HepG2 (cell line): Measurements from ENCODE around the gene MEGF11. TPM values are rescaled to one million over a fixed set of nuclear protein-coding genes. Genes with fewer than 3 reads are reported as not detected.

Experiments used
- ATAC-seq: fragments of 200-7000 bp; cut with Tn5 transposase; 3 replicates; pipeline ENCODE4 v1.9.1; 2020; ENCODE audit warnings: mild to moderate bottlenecking, moderate library complexity
- BruUV-seq: library from RNA; stranded (reverse); fragments of 400-500 nt; replicated peaks from 2 replicates; lab custom pipeline; 2021; lab: Mats Ljungman, UMichigan
- CTCF ChIA-PET: fragments of 300-600 bp; formaldehyde crosslinking; extraction: SDS; loops from one replicate; lab custom pipeline; 2021; ENCODE audit warnings: low total read pairs, inconsistent platforms, low intra/inter-chr PET ratio; lab: Yijun Ruan, JAX
- POLR2A ChIA-PET: fragments of 350-600 bp; sonication (Branson Sonifier 250); formaldehyde crosslinking; loops from one replicate; lab custom pipeline; 2020; ENCODE audit warnings: antibody characterized with exemption, inconsistent platforms; lab: Yijun Ruan, JAX
- DNase-seq: peaks from one replicate; pipeline ENCODE4 v3.0.0-alpha.2; 2015; ENCODE audit warnings: low spot score
- FAIRE-seq: peaks from 3 replicates; lab custom pipeline; 2011; peaks lifted over from hg19 to GRCh38; lab: Jason Lieb, UNC
- H2AFZ ChIP-seq: one replicate; pipeline ENCODE4 v1.6.1; 2011; ENCODE audit warnings: low read length, inconsistent platforms
- H3K27ac ChIP-seq: fragments of 300-600 bp; 3 replicates; pipeline ENCODE4 v1.8.0; 2011; ENCODE audit warnings: mixed run types, mild to moderate bottlenecking, mixed read lengths, low read length, inconsistent platforms; ENCODE audit not compliant: insufficient read depth; ENCODE audit errors: extremely low read length
- H3K27me3 ChIP-seq, 2 experiments: fragments of 200-600 bp in 1 of 2; 2 replicates in 1 of 2; 3 replicates in 1 of 2; pipeline versions ENCODE4 v1.6.0 to v1.8.0; 2011; ENCODE audit warnings: low read length in 2 of 2, mild to moderate bottlenecking in 2 of 2, moderate library complexity in 2 of 2, inconsistent platforms in 1 of 2; ENCODE audit not compliant: insufficient read depth in 2 of 2, control insufficient read depth in 1 of 2
- H3K36me3 ChIP-seq, 2 experiments: fragments of 200-600 bp in 1 of 2; replicated peaks in 1 of 2; 2 replicates in 1 of 2; 3 replicates in 1 of 2; pipeline versions ENCODE4 v1.5.1 to v1.8.0; 2011; ENCODE audit warnings: low read length in 2 of 2, inconsistent platforms in 1 of 2; ENCODE audit not compliant: insufficient read depth in 2 of 2, control insufficient read depth in 1 of 2
- H3K4me1 ChIP-seq: 2 replicates; pipeline ENCODE4 v1.5.1; 2012; ENCODE audit warnings: low read length, inconsistent platforms; ENCODE audit not compliant: insufficient read depth
- H3K4me2 ChIP-seq: 2 replicates; pipeline ENCODE4 v1.6.0; 2011; ENCODE audit warnings: low read depth, low read length, inconsistent platforms
- H3K4me3 ChIP-seq, 3 experiments: fragments of 200-600 bp in 1 of 3; sonication (generic), shearing (Covaris generic) in 1 of 3; replicated peaks in 1 of 3; 2 replicates each; pipeline ENCODE4 v1.5.1; 2011 to 2016; ENCODE audit warnings: low read length in 3 of 3, inconsistent platforms in 2 of 3, low read depth in 2 of 3, mild to moderate bottlenecking in 2 of 3, control low read depth in 1 of 3, mixed read lengths in 1 of 3; ENCODE audit not compliant: insufficient read depth in 1 of 3
- H3K79me2 ChIP-seq: one replicate; pipeline ENCODE4 v1.6.1; 2011; ENCODE audit warnings: low read length, inconsistent platforms; ENCODE audit not compliant: insufficient read depth
- H3K9ac ChIP-seq: 2 replicates; pipeline ENCODE4 v1.6.0; 2011; ENCODE audit warnings: mild to moderate bottlenecking, low read depth, low read length, inconsistent platforms; ENCODE audit not compliant: insufficient read depth
- H3K9me3 ChIP-seq: 2 replicates; pipeline ENCODE4 v1.5.1; 2012; ENCODE audit warnings: mild to moderate bottlenecking, low read length
- H4K20me1 ChIP-seq: 2 replicates; pipeline ENCODE4 v1.6.0; 2011; ENCODE audit warnings: inconsistent platforms, mild to moderate bottlenecking, low read length, moderate library complexity; ENCODE audit not compliant: insufficient read depth
- CC2D1A ChIP-seq: sonication (generic); formaldehyde crosslinking; IDR thresholded peaks from 2 replicates; pipeline ENCODE4 v1.8.1; 2023; ENCODE audit warnings: mild to moderate bottlenecking, missing genetic modification reagents
- CEBPZ ChIP-seq: IDR thresholded peaks from 2 replicates; pipeline ENCODE4 v1.6.1; 2012; ENCODE audit warnings: low read length, improper control_type of control experiment
- CENPX ChIP-seq: sonication (generic); formaldehyde crosslinking; IDR thresholded peaks from 2 replicates; pipeline ENCODE4 v1.9.0; 2021; ENCODE audit warnings: mild to moderate bottlenecking, missing genetic modification reagents, moderate library complexity
- CREB3 ChIP-seq: sonication (generic); formaldehyde crosslinking; IDR thresholded peaks from 2 replicates; pipeline ENCODE4 v1.5.0; 2020; ENCODE audit warnings: missing genetic modification reagents
- EHMT2 ChIP-seq: fragments of 200-600 bp; sonication (generic); IDR thresholded peaks from 2 replicates; pipeline ENCODE4 v1.7.0; 2017; ENCODE audit warnings: antibody characterized with exemption, low read depth, low read length, borderline replicate concordance
- PAF1 ChIP-seq: IDR thresholded peaks from 2 replicates; pipeline ENCODE4 v1.6.1; 2016; ENCODE audit warnings: missing genetic modification reagents, missing compliant biosample characterization
- RFXANK ChIP-seq: IDR thresholded peaks from 2 replicates; pipeline ENCODE4 v1.6.1; 2016
- TBX2 ChIP-seq: sonication (generic); formaldehyde crosslinking; IDR thresholded peaks from 2 replicates; pipeline ENCODE4 v1.5.0; 2020; ENCODE audit warnings: missing genetic modification reagents, mild to moderate bottlenecking, borderline replicate concordance
- ZFP41 ChIP-seq: sonication (generic); formaldehyde crosslinking; IDR thresholded peaks from 2 replicates; pipeline ENCODE4 v1.4.0; 2020; ENCODE audit warnings: mild to moderate bottlenecking, missing genetic modification reagents, borderline replicate concordance
- ZNF225 ChIP-seq: sonication (generic); formaldehyde crosslinking; IDR thresholded peaks from 2 replicates; pipeline ENCODE4 v1.4.0; 2020; ENCODE audit warnings: mild to moderate bottlenecking, missing genetic modification reagents
- ZNF3 ChIP-seq: IDR thresholded peaks from 2 replicates; pipeline ENCODE4 v1.7.0; 2017; ENCODE audit warnings: inconsistent platforms
- ZNF768 ChIP-seq: sonication (generic); formaldehyde crosslinking; IDR thresholded peaks from 2 replicates; pipeline ENCODE4 v1.4.0; 2020; ENCODE audit warnings: missing genetic modification reagents
- WGBS: methylation state at CpG from one replicate; pipeline ENCODE4 v1.1.6; 2017; ENCODE audit warnings: low lambda C conversion rate; 5-methylcytosine and 5-hydroxymethylcytosine counted together
- in situ Hi-C: cut with HindIII; loops from 2 replicates; pipeline ENCODE4 v1.10.0; 2017; ENCODE audit warnings: low pct_unique_long_range_greater_than_20kb; ENCODE audit not compliant: extremely low pct_ligation_motif_present
- intact Hi-C: fragments of 100-400 bp; cut with micrococcal nuclease; formaldehyde crosslinking; loops from one replicate; pipeline ENCODE4 v1.10.0; 2022; ENCODE audit not compliant: unreplicated experiment
- polyA plus RNA-seq, 8 experiments: library from polyadenylated mRNA; depleted of rRNA in 3 of 8; stranded (reverse) in 7 of 8; unstranded in 1 of 8; fragments of >200 nt; fragmentation: Illumina TruSeq in 4 of 8; extraction: Trizol in 4 of 8; gene quantifications; 2 replicates each; pipeline versions ENCODE4 v1.2.1 to v1.2.3, GENCODE V29; 2011 to 2016; ENCODE audit warnings: low read depth in 4 of 8, missing spikeins in 1 of 8, mixed read lengths in 1 of 8; ENCODE audit not compliant: insufficient read depth in 1 of 8
- total RNA-seq, 5 experiments: library from RNA; depleted of rRNA; stranded (reverse); fragments of >200 nt; fragmentation: Illumina TruSeq; extraction: Trizol; gene quantifications; 2 replicates each; pipeline ENCODE4 v1.2.3, GENCODE V29; 2016; ENCODE audit warnings: low read depth in 1 of 5
- TF ChIP-seq, protein P1 (sequence below): sonication (generic); formaldehyde crosslinking; IDR thresholded peaks from 2 replicates; pipeline ENCODE4 v1.5.0; 2020; ENCODE audit warnings: mild to moderate bottlenecking, missing genetic modification reagents

MEGF11 gene
- total and polyA plus RNA-seq, 2 of the 13 experiments (the other 11 are each of a cell fraction or from before 2014, with no cell fraction given), result not detected

- ATAC-seq (no peak), DNase-seq (no peak), FAIRE-seq (no peak)
- H3K4me1 ChIP-seq, result no peaks in the 10 kb centered on the region
- no peak overlapping the region for H3K4me3 ChIP-seq
- H3K79me2 ChIP-seq, result no peaks in the 10 kb centered on the region
- BruUV-seq, result no TSS peak
- no peaks in the 10 kb centered on the region for H3K36me3 ChIP-seq
- H3K9ac ChIP-seq, result no peak overlapping the region
- CTCF ChIA-PET, result no interaction called here
- H2AFZ ChIP-seq, result no peak overlapping the region
- POLR2A ChIA-PET, result no interaction called here
- no peak overlapping the region for H3K27ac ChIP-seq
- 7% methylated on average over 3 of the region's 3 CpGs for WGBS
- peaks cover 1 to 26% of the 10 kb centered on the region in 2 experiments; a peak in 3 of 5 replicates for H3K27me3 ChIP-seq
- no peaks in the 10 kb centered on the region for H4K20me1 ChIP-seq
- no peak overlapping the region for H3K4me2 ChIP-seq
- TF ChIP-seq ZNF768 (CRISPR knock-in tag), result peak; percentile 22; the same call in 1 of the 2 replicates
- no peak for TF ChIP-seq ZNF225 (CRISPR knock-in tag)
- no peaks in the 10 kb centered on the region for H3K9me3 ChIP-seq
- intact Hi-C loops, result no loop called here
- in situ Hi-C loops, result no loop called here
Observed at GRCh38 chr15:66103293-66103590, 150.3 kb downstream of the MEGF11 start.

DNA sequence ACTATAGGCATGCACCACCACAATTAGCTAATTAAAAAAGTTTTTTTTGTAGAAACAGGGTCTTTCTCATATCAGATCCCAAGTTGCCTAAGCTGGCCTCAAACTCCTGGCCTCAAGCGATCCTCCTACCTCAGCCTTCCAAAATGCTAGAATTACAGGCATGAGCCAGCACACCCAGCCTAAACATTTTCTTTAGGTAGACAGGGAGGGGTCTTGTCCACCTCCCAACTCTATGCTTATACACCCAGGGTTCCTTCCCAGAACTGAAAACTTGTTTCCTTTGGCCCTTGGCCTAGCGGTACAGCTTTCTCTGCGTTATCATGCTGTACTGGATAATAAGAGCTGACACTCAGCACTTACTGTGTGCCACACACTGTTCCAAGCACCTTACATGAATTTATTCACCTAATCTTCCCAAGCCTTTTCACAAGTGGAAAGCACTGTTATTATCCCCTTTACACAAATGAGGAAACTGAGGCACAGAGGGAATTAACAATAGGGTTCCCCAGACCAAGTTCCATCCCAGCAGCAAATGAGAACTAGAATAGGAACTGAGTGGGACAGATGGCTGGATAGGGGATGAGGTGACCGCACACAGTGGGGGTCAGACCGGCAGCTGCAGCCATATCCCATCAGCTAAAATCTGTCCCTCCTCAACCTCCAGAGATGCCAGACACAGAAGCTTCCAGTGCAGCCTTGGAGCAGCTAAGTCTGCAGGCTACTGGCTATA lies 150.8 kb downstream of the MEGF11 start:
- no peaks in the 10 kb centered on the region for H4K20me1 ChIP-seq
- intact Hi-C loops, result no loop called here
- POLR2A ChIA-PET, result no interaction called here
- TF ChIP-seq CREB3 (CRISPR knock-in tag), result no peak
- TF ChIP-seq RFXANK (CRISPR knock-in tag), result no peak
- no peak for TF ChIP-seq ZNF3 (CRISPR knock-in tag)
- no peak for TF ChIP-seq CENPX (CRISPR knock-in tag)
- no peak for TF ChIP-seq EHMT2
- TF ChIP-seq, protein P1, sequence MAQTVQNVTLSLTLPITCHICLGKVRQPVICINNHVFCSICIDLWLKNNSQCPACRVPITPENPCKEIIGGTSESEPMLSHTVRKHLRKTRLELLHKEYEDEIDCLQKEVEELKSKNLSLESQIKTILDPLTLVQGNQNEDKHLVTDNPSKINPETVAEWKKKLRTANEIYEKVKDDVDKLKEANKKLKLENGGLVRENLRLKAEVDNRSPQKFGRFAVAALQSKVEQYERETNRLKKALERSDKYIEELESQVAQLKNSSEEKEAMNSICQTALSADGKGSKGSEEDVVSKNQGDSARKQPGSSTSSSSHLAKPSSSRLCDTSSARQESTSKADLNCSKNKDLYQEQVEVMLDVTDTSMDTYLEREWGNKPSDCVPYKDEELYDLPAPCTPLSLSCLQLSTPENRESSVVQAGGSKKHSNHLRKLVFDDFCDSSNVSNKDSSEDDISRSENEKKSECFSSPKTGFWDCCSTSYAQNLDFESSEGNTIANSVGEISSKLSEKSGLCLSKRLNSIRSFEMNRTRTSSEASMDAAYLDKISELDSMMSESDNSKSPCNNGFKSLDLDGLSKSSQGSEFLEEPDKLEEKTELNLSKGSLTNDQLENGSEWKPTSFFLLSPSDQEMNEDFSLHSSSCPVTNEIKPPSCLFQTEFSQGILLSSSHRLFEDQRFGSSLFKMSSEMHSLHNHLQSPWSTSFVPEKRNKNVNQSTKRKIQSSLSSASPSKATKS (CRISPR knock-in tag), result no peak
- TF ChIP-seq PAF1 (CRISPR knock-in tag), result no peak
- no peak for TF ChIP-seq ZFP41 (CRISPR knock-in tag)
- TF ChIP-seq CC2D1A (CRISPR knock-in tag), result no peak
- TF ChIP-seq TBX2, result no peak
- TF ChIP-seq CEBPZ, result no peak

More for the DNA sequence above, 150.8 kb downstream of the MEGF11 start:
- no peak overlapping the region for H3K9ac ChIP-seq
- peaks cover 3 to 26% of the 10 kb centered on the region in 2 experiments; a peak in 3 of 5 replicates for H3K27me3 ChIP-seq
- no peak overlapping the region for H3K27ac ChIP-seq
- DNase-seq (no peak), ATAC-seq (no peak), FAIRE-seq (no peak)
- no peak overlapping the region for H3K4me3 ChIP-seq
- WGBS, result 60% methylated on average over 5 of the region's 5 CpGs
- H2AFZ ChIP-seq, result no peak overlapping the region
- H3K79me2 ChIP-seq, result no peaks in the 10 kb centered on the region
- H3K9me3 ChIP-seq, result no peaks in the 10 kb centered on the region
- in situ Hi-C loops, result no loop called here
- no TSS peak for BruUV-seq
- CTCF ChIA-PET, result no interaction called here
- no peak overlapping the region for H3K4me2 ChIP-seq
- H3K4me1 ChIP-seq, result no peaks in the 10 kb centered on the region
- no peaks in the 10 kb centered on the region for H3K36me3 ChIP-seq
